Measurements from ENCODE around the gene MARCHF4. TPM values are rescaled to one million over a fixed set of nuclear protein-coding genes. Genes with fewer than 3 reads are reported as not detected.

MARCHF4 gene
- total RNA-seq, 4 donors from 2014 or later, result not detected

GRCh38 chr2:216402751-216403150 lies 30.5 kb upstream of the MARCHF4 start:
- Histone ChIP-seq H3K27me3 (no peaks in the 10 kb centered on the region), H3K36me3 (no peaks in the 10 kb centered on the region), H3K27ac (no peak overlapping the region), H3K9me3 (no peaks in the 10 kb centered on the region), H3K4me1 (no peaks in the 10 kb centered on the region), H3K4me3 (no peak overlapping the region)
- WGBS, 2 donors, result 56 to 59% methylated on average over 6 of the region's 6 CpGs
- TF ChIP-seq CTCF (IDR thresholded peaks at IDR 0.05) (no peak), EP300 (IDR thresholded peaks at IDR 0.05) (no peak), POLR2A (IDR thresholded peaks at IDR 0.05) (no peak)
- DNase-seq (ENCODE audit: low spot score in 2 of 2), result no peak

- TF ChIP-seq POLR2A (IDR thresholded peaks at IDR 0.05) (no peak), CTCF (IDR thresholded peaks at IDR 0.05) (no peak), EP300 (IDR thresholded peaks at IDR 0.05) (no peak)
- H3K27me3 ChIP-seq, result no peaks in the 10 kb centered on the region
- H3K4me3 ChIP-seq, result no peak overlapping the region
- DNase-seq (ENCODE audit: low spot score in 2 of 2), result no peak
- no peaks in the 10 kb centered on the region for H3K4me1 ChIP-seq
- no peaks in the 10 kb centered on the region for H3K36me3 ChIP-seq
- H3K27ac ChIP-seq, result no peak overlapping the region
- 59 to 67% methylated on average over 1 of the region's 1 CpG for WGBS, 2 donors
- H3K9me3 ChIP-seq, result no peaks in the 10 kb centered on the region
Measured at GRCh38 chr2:216399621-216400020, 27.3 kb upstream of the MARCHF4 start.

GRCh38 chr2:216394881-216395280 lies 22.6 kb upstream of the MARCHF4 start:
- H3K36me3 ChIP-seq, result no peaks in the 10 kb centered on the region
- peaks cover 0 to 4% of the 10 kb centered on the region in 2 donors for H3K27me3 ChIP-seq
- 76 to 86% methylated on average over 6 of the region's 6 CpGs for WGBS, 2 donors
- H3K4me1 ChIP-seq, result no peaks in the 10 kb centered on the region
- no peaks in the 10 kb centered on the region for H3K9me3 ChIP-seq
- DNase-seq (ENCODE audit: low spot score in 2 of 2), result no peak
- H3K4me3 ChIP-seq, result no peak overlapping the region
- H3K27ac ChIP-seq, result no peak overlapping the region
- no peak for TF ChIP-seq EP300 (IDR thresholded peaks at IDR 0.05)
- TF ChIP-seq POLR2A (IDR thresholded peaks at IDR 0.05), result no peak
- TF ChIP-seq CTCF (IDR thresholded peaks at IDR 0.05), result no peak

GRCh38 chr2:216392945-216393840 lies 20.9 kb upstream of the MARCHF4 start:
- 75 to 76% methylated on average over 12 of the region's 12 CpGs for WGBS, 2 donors
- H3K4me1 ChIP-seq, result no peaks in the 10 kb centered on the region
- DNase-seq (ENCODE audit: low spot score in 2 of 2), result no peak
- H3K36me3 ChIP-seq, result no peaks in the 10 kb centered on the region
- H3K4me3 ChIP-seq, result no peak overlapping the region
- TF ChIP-seq EP300 (IDR thresholded peaks at IDR 0.05) (no peak), POLR2A (IDR thresholded peaks at IDR 0.05) (no peak), CTCF (IDR thresholded peaks at IDR 0.05) (no peak)
- H3K27ac ChIP-seq, result no peak overlapping the region
- H3K27me3 ChIP-seq, result peaks cover 0 to 4% of the 10 kb centered on the region in 2 donors
- no peaks in the 10 kb centered on the region for H3K9me3 ChIP-seq

GRCh38 chr2:216392018-216392562 lies 19.8 kb upstream of the MARCHF4 start:
- TF ChIP-seq EP300 (IDR thresholded peaks at IDR 0.05) (no peak), CTCF (IDR thresholded peaks at IDR 0.05) (no peak), POLR2A (IDR thresholded peaks at IDR 0.05) (no peak)
- H3K36me3 ChIP-seq, result no peaks in the 10 kb centered on the region
- H3K9me3 ChIP-seq, result peaks cover 0 to 5% (median 0%) of the 10 kb centered on the region in 4 donors
- H3K27me3 ChIP-seq, result peaks cover 0 to 4% of the 10 kb centered on the region in 2 donors
- no peak for DNase-seq (ENCODE audit: low spot score in 2 of 2)
- H3K4me3 ChIP-seq, result no peak overlapping the region
- no peaks in the 10 kb centered on the region for H3K4me1 ChIP-seq
- no peak overlapping the region for H3K27ac ChIP-seq
- 79 to 82% methylated on average over 6 of the region's 6 CpGs for WGBS, 2 donors
